Panc1 (cell line): Measurements from ENCODE around the gene ZRANB3. TPM values are rescaled to one million over a fixed set of nuclear protein-coding genes. Genes with fewer than 3 reads are reported as not detected.

Experiments
- ATAC-seq: fragments of 200-7000 bp; cut with Tn5 transposase; 2 replicates; pipeline ENCODE4 v1.9.1; 2020; ENCODE audit warnings: mild to moderate bottlenecking, moderate library complexity
- BruUV-seq: library from RNA; stranded (reverse); fragments of 400-500 nt; replicated peaks from 2 replicates; lab custom pipeline; 2021; lab: Mats Ljungman, UMichigan
- CTCF ChIA-PET: fragments of 300-600 bp; sonication (Branson Sonifier 250); formaldehyde crosslinking; loops from one replicate; lab custom pipeline; 2022; ENCODE audit warnings: antibody characterized with exemption; lab: Charles Lee
- POLR2A ChIA-PET: fragments of 300-600 bp; sonication (Branson Sonifier 250); formaldehyde crosslinking; loops from one replicate; lab custom pipeline; 2022; ENCODE audit warnings: antibody characterized with exemption; lab: Charles Lee
- DNase-seq: peaks from one replicate; pipeline ENCODE4 v3.0.0-alpha.2; 2010; ENCODE audit warnings: low read depth, low spot score
- H3K27ac ChIP-seq: 2 replicates; pipeline ENCODE4 v1.5.1; 2011; ENCODE audit warnings: mild to moderate bottlenecking, low read length, inconsistent platforms
- H3K27me3 ChIP-seq: fragments of 200-500 bp; sonication (Bioruptor generic); 2 replicates; pipeline ENCODE4 v1.6.0; 2014; ENCODE audit warnings: low read length, inconsistent platforms; ENCODE audit not compliant: control insufficient read depth, insufficient read depth
- H3K36me3 ChIP-seq: fragments of 200-500 bp; sonication (Bioruptor generic); 2 replicates; pipeline ENCODE4 v1.5.1; 2014; ENCODE audit warnings: inconsistent platforms, mild to moderate bottlenecking, low read length, moderate library complexity; ENCODE audit not compliant: control insufficient read depth, insufficient read depth
- H3K4me1 ChIP-seq: 2 replicates; pipeline ENCODE4 v1.5.1; 2011; ENCODE audit warnings: inconsistent platforms, mild to moderate bottlenecking, low read length, moderate library complexity; ENCODE audit not compliant: control insufficient read depth, insufficient read depth
- H3K4me3 ChIP-seq, 2 experiments: 2 replicates each; pipeline ENCODE4 v1.5.1; 2011 to 2012; ENCODE audit warnings: low read depth in 2 of 2, low read length in 2 of 2, mild to moderate bottlenecking in 2 of 2, inconsistent platforms in 1 of 2, moderate library complexity in 1 of 2
- H3K9me3 ChIP-seq: fragments of 200-500 bp; sonication (Bioruptor generic); 2 replicates; pipeline ENCODE4 v1.5.1; 2014; ENCODE audit warnings: low read depth, mild to moderate bottlenecking, inconsistent platforms, low read length, moderate library complexity; ENCODE audit not compliant: control insufficient read depth, insufficient read depth
- CTCF ChIP-seq: fragments of 450-650 bp; IDR thresholded peaks from 2 replicates; pipeline ENCODE4 v1.5.1; 2017; ENCODE audit warnings: mild to moderate bottlenecking
- POLR2AphosphoS5 ChIP-seq: IDR thresholded peaks from 2 replicates; pipeline ENCODE4 v1.6.1; 2012; ENCODE audit warnings: mild to moderate bottlenecking, low read depth, low read length, moderate library complexity
- REST ChIP-seq, 2 experiments: IDR thresholded peaks; 2 replicates each; pipeline ENCODE4 v1.6.1; 2011 to 2012; ENCODE audit warnings: low read depth in 2 of 2, control low read depth in 1 of 2, low read length in 1 of 2, mild to moderate bottlenecking in 1 of 2, moderate library complexity in 1 of 2; ENCODE audit not compliant: insufficient read depth in 1 of 2
- SIN3A ChIP-seq: IDR thresholded peaks from 2 replicates; pipeline ENCODE4 v1.6.1; 2012; ENCODE audit warnings: low read depth, mild to moderate bottlenecking, low read length, moderate library complexity, borderline replicate concordance; ENCODE audit not compliant: insufficient read depth
- TCF7L2 ChIP-seq: IDR thresholded peaks from 2 replicates; pipeline ENCODE4 v1.6.1; 2011; ENCODE audit warnings: mild to moderate bottlenecking, low read depth, low read length, inconsistent platforms
- in situ Hi-C: cut with HindIII; loops from 2 replicates; pipeline ENCODE4 v1.10.0; 2016; ENCODE audit warnings: low sequenced_read_pairs, low pct_unique_long_range_greater_than_20kb
- intact Hi-C: fragments of 100-400 bp; cut with micrococcal nuclease; formaldehyde crosslinking; loops from one replicate; pipeline ENCODE4 v1.10.0; 2022; ENCODE audit not compliant: unreplicated experiment
- total RNA-seq: library from RNA; stranded (reverse); gene quantifications from one replicate; pipeline ENCODE4 v1.2.1, GENCODE V29; 2021; ENCODE audit not compliant: unreplicated experiment

ZRANB3 gene
- total RNA-seq, 1 experiment from 2014 or later = 11.7 TPM

GRCh38 chr2:135471106-135471505 is 59.9 kb downstream of the ZRANB3 start:
- ChIA-PET POLR2A (no interaction called here), CTCF (no interaction called here)
- in situ Hi-C loops = no loop called here
- Histone ChIP-seq H3K9me3 (no peaks in the 10 kb centered on the region), H3K4me3 (no peak overlapping the region), H3K36me3 (no peaks in the 10 kb centered on the region), H3K27ac (no peak overlapping the region), H3K4me1 (no peaks in the 10 kb centered on the region), H3K27me3 (no peaks in the 10 kb centered on the region)
- DNase-seq = no peak
- intact Hi-C loops = loop anchor here (5.0 to 10.0 kb wide), 2 partner anchors 124 to 241 kb away; no protein-coding TSS in a partner anchor
- TF ChIP-seq SIN3A = no peak
- no peak for TF ChIP-seq TCF7L2
- no peak for TF ChIP-seq POLR2AphosphoS5
- no peak for TF ChIP-seq REST (IDR thresholded peaks at IDR 0.05; ENCODE audit: insufficient read depth in 1 of 2, low read depth in 2 of 2, low read length in 1 of 2)
- no peak for TF ChIP-seq CTCF
- BruUV-seq = no TSS peak
- no peak for ATAC-seq

GRCh38 chr2:135457279-135457678 is 73.7 kb downstream of the ZRANB3 start:
- BruUV-seq = no TSS peak
- ATAC-seq = no peak
- in situ Hi-C loops = no loop called here

More at GRCh38 chr2:135457279-135457678, 73.7 kb downstream of the ZRANB3 start:
- Histone ChIP-seq H3K9me3 (no peaks in the 10 kb centered on the region), H3K36me3 (no peaks in the 10 kb centered on the region), H3K4me3 (no peak overlapping the region), H3K27ac (no peak overlapping the region), H3K4me1 (no peaks in the 10 kb centered on the region), H3K27me3 (no peaks in the 10 kb centered on the region)
- intact Hi-C loops = no loop called here
- ChIA-PET POLR2A (no interaction called here), CTCF (no interaction called here)
- DNase-seq = no peak
- no peak for TF ChIP-seq CTCF
- no peak for TF ChIP-seq REST (IDR thresholded peaks at IDR 0.05; ENCODE audit: insufficient read depth in 1 of 2, low read depth in 2 of 2, low read length in 1 of 2)
- TF ChIP-seq SIN3A = no peak
- no peak for TF ChIP-seq TCF7L2
- no peak for TF ChIP-seq POLR2AphosphoS5
